DND-41 (cell line): ENCODE data around the gene VAV2.

Experiments used
- ATAC-seq: fragments of 200-7000 bp; cut with Tn5 transposase; 3 replicates; pipeline ENCODE4 v1.9.1; 2021; ENCODE audit warnings: low read depth; ENCODE audit not compliant: insufficient read depth
- DNase-seq: peaks from one replicate; pipeline ENCODE4 v3.0.0-alpha.2; 2020
- H2AFZ ChIP-seq: 2 replicates; pipeline ENCODE4 v1.6.0; 2012; ENCODE audit warnings: low read depth, low read length
- H3K27ac ChIP-seq: 2 replicates; pipeline ENCODE4 v1.5.1; 2012; ENCODE audit warnings: low read length, inconsistent platforms
- H3K27me3 ChIP-seq: fragments of 200-600 bp; sonication (generic); 2 replicates; pipeline ENCODE4 v1.6.0; 2012; ENCODE audit warnings: low read length, mild to moderate bottlenecking, inconsistent platforms; ENCODE audit not compliant: insufficient read depth, poor library complexity
- H3K36me3 ChIP-seq: 2 replicates; pipeline ENCODE4 v1.5.1; 2012; ENCODE audit warnings: low read length, inconsistent platforms; ENCODE audit not compliant: insufficient read depth
- H3K4me1 ChIP-seq: 2 replicates; pipeline ENCODE4 v1.5.1; 2012; ENCODE audit warnings: mild to moderate bottlenecking, low read length; ENCODE audit not compliant: insufficient read depth
- H3K4me2 ChIP-seq: 2 replicates; pipeline ENCODE4 v1.6.0; 2012; ENCODE audit warnings: mild to moderate bottlenecking, moderate library complexity, low read length, inconsistent platforms; ENCODE audit not compliant: insufficient read depth
- H3K4me3 ChIP-seq, 2 experiments: fragments of 200-600 bp in 1 of 2; shearing (Covaris generic) in 1 of 2; 2 replicates each; pipeline ENCODE4 v1.5.1; 2012 to 2016; ENCODE audit warnings: inconsistent platforms in 2 of 2, low read length in 2 of 2, mild to moderate bottlenecking in 2 of 2, low read depth in 1 of 2, moderate library complexity in 1 of 2
- H3K79me2 ChIP-seq: 2 replicates; pipeline ENCODE4 v1.6.0; 2012; ENCODE audit warnings: low read length, inconsistent platforms; ENCODE audit not compliant: insufficient read depth
- H3K9ac ChIP-seq: 2 replicates; pipeline ENCODE4 v1.6.0; 2012; ENCODE audit warnings: low read depth, mild to moderate bottlenecking, inconsistent platforms, low read length, moderate library complexity
- H3K9me3 ChIP-seq: 2 replicates; pipeline ENCODE4 v1.5.1; 2012; ENCODE audit warnings: low read length, moderate library complexity, mild to moderate bottlenecking, inconsistent platforms; ENCODE audit not compliant: insufficient read depth, severe bottlenecking
- H4K20me1 ChIP-seq: 2 replicates; pipeline ENCODE4 v1.6.0; 2012; ENCODE audit warnings: low read length; ENCODE audit not compliant: insufficient read depth
- EZH2 ChIP-seq: IDR thresholded peaks from 3 replicates; pipeline ENCODE4 v1.6.1; 2012; ENCODE audit warnings: borderline replicate concordance, low read depth, mild to moderate bottlenecking, moderate library complexity, low read length, inconsistent platforms; ENCODE audit not compliant: severe bottlenecking
- TF ChIP-seq, protein P1 (sequence below): IDR thresholded peaks from 2 replicates; pipeline ENCODE4 v1.5.1; 2012; ENCODE audit warnings: borderline replicate concordance, low read length, moderate library complexity, mild to moderate bottlenecking; ENCODE audit not compliant: poor library complexity, severe bottlenecking; ENCODE audit errors: extremely low read depth

VAV2 gene

DNA sequence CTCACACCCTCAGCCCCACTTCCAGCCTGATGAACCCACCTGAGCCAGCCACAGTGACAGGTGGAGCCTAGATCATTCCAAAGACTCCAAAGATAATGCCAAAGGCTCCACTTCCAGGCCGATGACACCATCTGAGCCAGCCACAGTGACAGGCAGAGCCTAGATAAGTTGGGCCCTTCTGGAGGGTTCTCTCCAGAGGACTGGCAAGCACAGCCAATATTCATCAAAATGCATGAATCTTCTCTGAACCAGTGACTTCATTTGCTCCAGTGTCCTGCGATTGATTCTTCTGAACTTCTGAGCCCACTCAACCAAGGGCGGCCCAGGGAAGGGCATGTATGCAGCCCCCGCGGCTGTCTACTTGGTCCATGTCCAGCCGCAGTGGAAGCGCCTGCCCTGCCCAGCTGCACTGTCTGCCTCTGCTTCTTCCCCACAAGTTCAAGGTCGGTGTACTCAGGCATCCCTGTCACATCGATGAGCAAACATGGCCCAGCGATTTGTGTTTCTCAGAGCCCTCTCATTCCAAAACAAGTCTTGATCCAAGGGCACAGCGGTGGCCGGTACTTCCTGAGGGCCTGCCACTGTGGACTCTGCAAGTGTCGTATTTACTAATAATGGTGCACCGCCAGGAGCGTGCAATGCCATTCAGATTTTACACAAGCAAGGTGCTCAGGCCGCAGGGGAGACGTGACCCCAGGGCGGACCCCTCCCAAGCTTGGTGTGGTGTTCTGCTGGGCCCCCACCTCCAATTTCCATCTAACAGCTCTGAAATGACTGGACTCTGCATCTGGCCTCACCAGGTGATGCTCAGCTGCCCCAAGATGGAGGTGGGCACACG lies 107.0 kb downstream of the VAV2 start:
- Histone ChIP-seq H3K27me3 (no peaks in the 10 kb centered on the region), H3K9me3 (no peaks in the 10 kb centered on the region)

DNA sequence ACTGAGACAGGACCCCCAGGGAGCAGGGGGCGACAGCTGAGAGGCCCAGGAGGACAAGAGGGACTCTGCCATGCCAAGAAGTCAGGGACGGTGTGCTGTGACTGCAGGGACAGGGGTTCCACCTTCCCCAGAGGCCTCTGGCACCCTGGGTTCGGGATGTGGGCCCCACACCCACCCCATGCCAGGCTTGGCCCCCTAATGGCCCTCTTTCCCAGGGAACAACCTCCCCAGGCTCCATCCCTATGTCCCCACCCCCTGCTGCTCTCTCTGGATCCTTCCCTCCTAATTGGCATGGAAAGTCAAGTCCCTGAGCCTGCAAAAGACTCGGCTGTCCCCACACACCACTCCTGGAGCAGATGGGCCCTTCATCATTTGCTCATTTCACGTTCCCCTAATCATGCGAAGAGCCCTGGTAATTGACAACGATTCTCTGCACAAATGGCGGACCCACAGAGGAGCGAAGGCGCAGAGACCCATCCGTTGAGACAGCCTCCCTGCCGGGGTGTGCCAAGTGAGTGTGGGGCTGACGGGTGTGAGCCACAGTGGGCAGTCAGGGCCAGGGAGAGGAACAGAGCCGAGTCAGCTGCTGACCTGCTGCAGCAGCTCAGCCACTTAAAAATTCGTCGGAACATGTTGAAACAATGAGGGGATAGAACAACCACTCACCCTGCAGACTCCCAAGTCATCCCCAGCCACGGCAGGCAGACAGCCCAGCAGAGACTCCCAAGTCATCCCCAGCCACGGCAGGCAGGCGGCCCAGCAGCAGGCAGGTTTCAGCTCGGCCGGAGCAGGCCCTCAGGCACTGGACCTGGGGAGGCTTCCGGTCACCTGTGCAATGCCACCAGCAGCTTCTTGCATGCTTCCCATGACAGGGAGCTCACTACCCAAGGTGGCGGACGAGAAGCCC lies 109.0 kb downstream of the VAV2 start:
- Histone ChIP-seq H3K4me2 (no peak overlapping the region), H3K27ac (no peak overlapping the region), H3K4me1 (no peaks in the 10 kb centered on the region), H3K9ac (no peak overlapping the region), H3K27me3 (no peaks in the 10 kb centered on the region), H3K79me2 (no peaks in the 10 kb centered on the region), H4K20me1 (no peaks in the 10 kb centered on the region), H3K9me3 (no peaks in the 10 kb centered on the region), H3K36me3 (no peaks in the 10 kb centered on the region), H3K4me3 (no peak overlapping the region), H2AFZ (no peak overlapping the region)
- ATAC-seq = no peak
- TF ChIP-seq, protein P1, sequence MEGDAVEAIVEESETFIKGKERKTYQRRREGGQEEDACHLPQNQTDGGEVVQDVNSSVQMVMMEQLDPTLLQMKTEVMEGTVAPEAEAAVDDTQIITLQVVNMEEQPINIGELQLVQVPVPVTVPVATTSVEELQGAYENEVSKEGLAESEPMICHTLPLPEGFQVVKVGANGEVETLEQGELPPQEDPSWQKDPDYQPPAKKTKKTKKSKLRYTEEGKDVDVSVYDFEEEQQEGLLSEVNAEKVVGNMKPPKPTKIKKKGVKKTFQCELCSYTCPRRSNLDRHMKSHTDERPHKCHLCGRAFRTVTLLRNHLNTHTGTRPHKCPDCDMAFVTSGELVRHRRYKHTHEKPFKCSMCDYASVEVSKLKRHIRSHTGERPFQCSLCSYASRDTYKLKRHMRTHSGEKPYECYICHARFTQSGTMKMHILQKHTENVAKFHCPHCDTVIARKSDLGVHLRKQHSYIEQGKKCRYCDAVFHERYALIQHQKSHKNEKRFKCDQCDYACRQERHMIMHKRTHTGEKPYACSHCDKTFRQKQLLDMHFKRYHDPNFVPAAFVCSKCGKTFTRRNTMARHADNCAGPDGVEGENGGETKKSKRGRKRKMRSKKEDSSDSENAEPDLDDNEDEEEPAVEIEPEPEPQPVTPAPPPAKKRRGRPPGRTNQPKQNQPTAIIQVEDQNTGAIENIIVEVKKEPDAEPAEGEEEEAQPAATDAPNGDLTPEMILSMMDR = no peak
- TF ChIP-seq EZH2 = no peak
- DNase-seq = no peak

More for the DNA sequence above, 107.0 kb downstream of the VAV2 start:
- Histone ChIP-seq H4K20me1 (no peaks in the 10 kb centered on the region), H3K4me3 (no peak overlapping the region), H3K27ac (no peak overlapping the region), H3K9ac (no peak overlapping the region), H3K4me2 (no peak overlapping the region), H3K36me3 (no peaks in the 10 kb centered on the region), H3K79me2 (no peaks in the 10 kb centered on the region), H2AFZ (no peak overlapping the region), H3K4me1 (no peaks in the 10 kb centered on the region)
- TF ChIP-seq, protein P1 = no peak
- TF ChIP-seq EZH2 = no peak
- ATAC-seq (no peak), DNase-seq (no peak)

DNA sequence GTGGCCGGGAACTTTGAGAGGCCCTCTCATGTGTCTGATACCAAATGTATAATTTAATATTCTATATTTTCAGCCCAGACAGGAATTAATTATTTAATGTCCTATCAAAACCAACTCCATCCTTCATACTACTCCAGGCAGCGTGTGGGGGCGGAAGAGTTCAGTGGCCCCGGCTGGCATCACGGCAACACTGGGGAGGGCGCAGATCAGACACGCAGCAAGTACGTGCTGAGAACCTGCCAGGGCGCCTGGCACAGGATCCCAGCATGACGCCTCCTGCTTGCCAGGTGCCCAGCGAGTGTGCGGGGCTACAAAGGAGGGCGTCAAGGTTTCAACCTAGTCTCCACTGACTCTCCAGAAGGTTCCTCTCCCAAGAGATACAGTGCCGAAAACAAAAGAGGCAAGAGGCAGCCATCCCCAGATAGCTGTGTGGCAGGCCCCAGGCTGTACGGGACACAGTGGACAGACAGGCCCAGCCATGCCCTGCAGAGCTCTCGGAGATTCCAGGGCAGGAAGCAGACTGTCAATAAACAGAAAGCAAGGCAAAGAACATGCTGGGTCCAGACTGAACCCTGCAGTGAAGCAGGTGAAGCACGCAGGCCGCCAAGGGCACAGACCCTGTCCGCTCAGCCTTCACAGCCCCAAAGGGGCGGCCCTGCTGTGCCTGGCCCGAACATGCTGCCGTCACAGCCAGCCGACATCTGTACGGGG lies 110.3 kb downstream of the VAV2 start:
- no peak overlapping the region for H3K27ac ChIP-seq
- no peak overlapping the region for H3K4me3 ChIP-seq
- no peaks in the 10 kb centered on the region for H3K9me3 ChIP-seq
- no peak overlapping the region for H3K9ac ChIP-seq
- no peaks in the 10 kb centered on the region for H4K20me1 ChIP-seq
- no peaks in the 10 kb centered on the region for H3K36me3 ChIP-seq
- no peaks in the 10 kb centered on the region for H3K27me3 ChIP-seq
- H2AFZ ChIP-seq = no peak overlapping the region
- TF ChIP-seq EZH2 = no peak
- TF ChIP-seq, protein P1 = no peak
- H3K4me1 ChIP-seq = no peaks in the 10 kb centered on the region
- no peak for ATAC-seq
- H3K79me2 ChIP-seq = no peaks in the 10 kb centered on the region
- no peak overlapping the region for H3K4me2 ChIP-seq
- DNase-seq = no peak
